ENCODE data around the gene GPR3.

GPR3 gene

GRCh38 chr1:27392096-27392777, at the start of gene GPR3:
GPR3 (plus strand) TSS chr1:27392622; CDS start chr1:27393799, 1,177 bp downstream.
- DNase-seq: peak; percentile 48

GRCh38 chr1:27342778-27343638, 49.4 kb upstream of the GPR3 start:
- peak; percentile 46 for DNase-seq

- no peak for DNase-seq
These were observed 48.8 kb upstream of the GPR3 start for GRCh38 chr1:27343639-27344025.

DNA sequence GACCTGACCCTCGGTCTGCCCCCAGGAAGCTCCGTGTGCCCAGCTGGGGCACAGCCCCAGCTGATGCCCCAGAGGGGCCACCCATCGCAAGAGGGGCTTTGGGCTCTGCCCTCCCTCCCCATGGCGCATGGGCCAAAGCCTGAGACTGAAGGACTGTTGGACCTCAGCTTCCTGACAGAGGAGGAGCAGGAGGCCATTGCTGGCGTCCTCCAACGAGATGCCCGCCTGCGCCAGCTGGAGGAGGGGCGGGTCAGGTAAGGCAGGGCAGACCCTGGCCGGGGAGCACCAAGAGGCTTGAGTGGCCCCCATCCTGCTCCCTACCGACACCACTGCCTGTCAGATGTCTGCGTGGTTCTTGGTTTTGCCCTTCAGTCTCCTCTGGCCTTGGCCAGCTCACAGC, 47.1 kb upstream of the GPR3 start:
- no peak for DNase-seq

- no peak for DNase-seq
These were observed 46.1 kb upstream of the GPR3 start for GRCh38 chr1:27346357-27346756.

- no peak for DNase-seq
These were observed 45.3 kb upstream of the GPR3 start for GRCh38 chr1:27346991-27347624.

DNA sequence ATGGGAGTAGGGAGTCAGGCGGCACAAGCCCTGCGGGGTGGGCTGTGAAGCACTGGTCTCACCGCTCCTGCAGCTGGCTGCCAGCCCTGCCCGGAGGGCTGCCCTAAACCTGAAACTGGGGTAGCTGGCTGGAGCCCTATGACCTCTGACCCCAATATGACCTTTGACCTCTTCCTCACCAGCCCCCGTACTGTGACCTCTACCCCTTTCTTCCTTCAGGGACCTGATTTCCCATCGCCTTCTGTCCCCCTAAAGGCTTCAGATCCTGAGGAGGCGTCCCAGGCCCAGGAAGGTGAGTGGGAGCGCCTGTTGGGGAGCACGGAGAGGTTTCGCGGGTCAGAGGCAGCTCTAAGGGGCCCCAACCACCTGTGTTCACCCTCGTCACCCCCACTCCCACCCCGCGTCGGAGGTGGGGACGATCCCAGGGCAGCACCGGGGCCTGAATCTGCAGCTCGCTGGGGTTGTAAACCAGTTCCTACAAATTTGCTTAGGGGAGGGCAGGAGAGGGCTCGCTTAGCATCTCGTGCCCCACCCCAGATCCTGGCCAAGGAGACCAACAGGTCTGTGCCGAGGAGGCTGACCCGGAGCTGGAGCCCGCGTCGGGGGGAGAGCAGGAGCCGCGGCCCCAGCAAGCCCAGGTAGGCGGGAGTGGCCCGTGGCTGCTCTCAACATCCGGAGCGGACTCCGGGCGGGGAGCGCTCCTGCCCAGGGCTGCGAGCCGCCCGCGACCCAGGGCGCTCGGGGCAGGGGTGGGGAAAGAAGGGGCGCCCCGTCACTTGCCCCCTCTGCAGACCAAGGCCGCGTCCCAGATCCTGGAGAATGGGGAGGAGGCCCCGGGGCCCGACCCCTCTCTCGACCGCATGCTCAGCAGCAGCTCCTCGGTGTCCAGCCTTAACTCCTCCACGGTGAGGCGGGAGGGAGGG, 43.3 kb upstream of the GPR3 start:
- no peak for DNase-seq

- DNase-seq: no peak
These were observed 42.4 kb upstream of the GPR3 start for GRCh38 chr1:27349784-27350662.

DNA sequence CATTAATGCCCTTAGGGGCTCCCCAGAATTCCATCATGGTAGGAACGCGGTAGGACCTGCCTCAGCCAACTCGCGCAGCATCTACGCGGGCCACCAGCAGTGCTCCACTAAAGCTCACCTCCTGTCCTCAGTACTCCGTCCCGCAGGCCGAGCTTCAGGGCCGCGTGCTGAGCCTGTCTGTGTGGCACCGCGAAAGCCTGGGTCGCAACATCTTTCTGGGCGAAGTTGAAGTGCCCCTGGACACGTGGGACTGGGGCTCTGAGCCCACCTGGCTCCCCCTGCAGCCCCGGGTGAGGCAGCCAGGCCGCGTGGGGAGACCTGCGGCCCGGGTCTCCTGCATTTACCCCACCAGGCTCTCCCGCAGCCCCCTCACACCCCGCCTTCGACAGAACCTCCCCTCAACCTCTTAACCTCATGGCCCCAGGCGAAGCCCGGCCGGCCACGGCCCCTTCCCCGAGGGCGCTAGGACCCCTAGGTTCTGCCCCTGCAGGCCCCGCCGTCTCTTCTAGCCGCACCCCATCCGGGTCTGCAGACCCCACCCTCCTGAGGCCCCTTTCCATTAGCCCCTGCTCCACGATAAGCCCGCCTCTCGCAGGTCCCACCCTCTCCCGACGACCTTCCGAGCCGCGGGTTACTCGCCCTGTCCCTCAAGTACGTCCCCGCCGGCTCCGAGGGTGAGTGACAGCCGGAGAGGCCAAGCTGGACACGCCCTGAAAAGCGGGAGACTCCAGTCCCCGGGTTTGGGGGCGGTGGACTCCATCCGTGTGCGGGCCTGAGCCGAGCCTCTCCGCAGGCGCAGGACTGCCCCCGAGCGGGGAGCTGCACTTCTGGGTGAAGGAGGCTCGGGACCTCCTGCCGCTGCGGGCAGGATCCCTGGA, 41.5 kb upstream of the GPR3 start:
- DNase-seq: no peak

DNA sequence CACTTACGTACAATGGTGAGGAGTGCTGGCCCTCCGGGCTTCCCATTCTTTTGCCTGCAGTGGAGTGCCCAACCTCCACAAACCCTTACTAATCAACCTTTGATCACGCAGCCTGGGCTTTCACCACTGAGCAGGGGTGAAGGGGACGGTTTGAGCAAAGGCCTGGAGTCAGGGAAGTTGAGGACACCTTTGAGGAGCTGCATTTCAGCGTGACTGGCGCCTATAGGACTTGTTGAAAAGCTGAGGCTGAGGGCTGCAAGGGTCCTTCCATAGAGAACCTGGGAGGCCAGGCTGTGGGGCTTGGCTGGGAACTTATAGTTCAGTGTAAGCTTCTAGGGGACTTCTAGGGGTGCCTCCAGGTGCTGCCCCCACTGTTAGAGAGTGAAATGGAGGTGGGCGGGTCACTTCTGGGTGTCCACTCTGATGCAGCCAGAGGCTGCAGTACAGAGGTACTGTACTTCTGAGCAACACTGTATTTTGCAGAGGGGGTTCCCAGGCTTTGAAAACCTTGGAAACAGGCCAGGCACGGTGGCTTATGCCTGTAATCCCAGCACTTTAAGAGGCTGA, 40.8 kb upstream of the GPR3 start:
- no peak for DNase-seq

- no peak for DNase-seq
These were observed 39.3 kb upstream of the GPR3 start for GRCh38 chr1:27353166-27353565.

- DNase-seq: no peak
These were observed 38.8 kb upstream of the GPR3 start for GRCh38 chr1:27353629-27354028.

GRCh38 chr1:27355683-27356082, 36.7 kb upstream of the GPR3 start:
- no peak for DNase-seq

- no peak for DNase-seq
These were observed 36.2 kb upstream of the GPR3 start for GRCh38 chr1:27356277-27356618.

- no peak for DNase-seq
These were observed 35.7 kb upstream of the GPR3 start for GRCh38 chr1:27356619-27357280.

- DNase-seq: peak; percentile 32
These were observed 35.0 kb upstream of the GPR3 start for GRCh38 chr1:27357281-27358037.

- no peak for DNase-seq
These were observed 34.1 kb upstream of the GPR3 start for GRCh38 chr1:27358038-27358927.

DNA sequence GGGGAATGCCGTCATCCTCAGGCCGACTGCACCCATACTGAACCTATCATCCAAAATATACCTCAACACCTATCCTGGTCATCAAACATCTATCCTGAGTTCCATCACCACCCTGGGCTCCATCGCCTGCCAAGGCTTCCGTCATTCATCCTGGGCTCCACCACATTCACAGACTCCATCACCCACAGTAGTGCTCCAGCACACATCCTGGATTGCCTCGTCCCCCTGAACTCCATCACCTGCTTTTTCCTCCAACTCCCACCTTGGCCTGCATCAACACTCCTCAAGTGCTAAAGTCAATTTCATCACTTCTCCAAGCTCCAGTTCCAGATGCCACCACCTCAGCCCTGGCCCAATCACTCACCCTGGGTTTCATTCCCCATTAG, 33.5 kb upstream of the GPR3 start:
- no peak for DNase-seq
